ENCODE results near the gene SKIL.
A peak's percentile ranks its signal among the peaks of the same experiment; 100 is the strongest.

SKIL gene

DNA sequence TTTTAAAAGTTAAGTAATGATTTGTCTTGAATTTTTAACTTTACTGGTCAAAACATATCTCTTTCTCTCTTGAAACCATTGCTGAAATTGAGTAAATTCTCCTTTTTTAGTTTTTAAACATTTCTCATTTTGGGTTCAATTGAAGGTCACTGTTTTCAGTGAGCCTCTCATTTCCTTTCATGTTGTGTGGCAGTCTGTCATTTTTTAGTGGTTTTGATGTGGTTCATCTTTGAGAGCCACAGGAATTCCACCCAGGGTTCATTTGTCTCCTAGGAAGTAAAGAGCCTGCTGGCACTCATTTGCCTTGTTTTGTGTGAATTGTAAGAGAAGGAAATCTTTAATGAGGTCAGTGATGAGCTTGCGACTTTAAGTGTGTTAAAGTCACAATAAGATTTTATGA, 71.5 kb downstream of the SKIL start:
- DNase-seq (ENCODE audit: low read depth, low spot score) = no peak
- no peak overlapping the region for H3K27ac ChIP-seq

DNA sequence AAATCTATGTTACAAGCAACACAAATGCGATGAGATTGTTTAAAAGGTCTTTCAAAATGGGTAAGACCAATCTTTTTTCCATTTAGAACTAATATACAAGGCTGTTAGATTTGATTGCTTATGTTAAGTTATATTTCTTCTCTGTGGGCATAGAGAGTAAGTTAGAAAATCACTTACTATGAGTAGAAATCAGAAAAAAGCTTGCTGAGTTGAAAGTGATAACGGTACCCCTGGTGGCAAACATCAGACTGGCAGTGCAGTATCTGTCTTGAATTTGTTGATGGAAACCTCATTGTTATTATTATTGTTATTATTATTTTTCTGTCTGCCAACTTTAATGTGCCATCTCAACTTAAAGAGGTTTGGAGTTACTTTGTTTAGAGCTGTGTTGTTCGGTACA, 73.5 kb downstream of the SKIL start:
- no peak overlapping the region for H3K27ac ChIP-seq
- no peak for DNase-seq (ENCODE audit: low read depth, low spot score)

GRCh38 chr3:170432416-170432815, 74.9 kb downstream of the SKIL start:
- no peak overlapping the region for H3K27ac ChIP-seq
- no peak for DNase-seq (ENCODE audit: low read depth, low spot score)

- DNase-seq (ENCODE audit: low read depth, low spot score) = no peak
These were observed 79.2 kb downstream of the SKIL start for GRCh38 chr3:170436697-170437096.

DNA sequence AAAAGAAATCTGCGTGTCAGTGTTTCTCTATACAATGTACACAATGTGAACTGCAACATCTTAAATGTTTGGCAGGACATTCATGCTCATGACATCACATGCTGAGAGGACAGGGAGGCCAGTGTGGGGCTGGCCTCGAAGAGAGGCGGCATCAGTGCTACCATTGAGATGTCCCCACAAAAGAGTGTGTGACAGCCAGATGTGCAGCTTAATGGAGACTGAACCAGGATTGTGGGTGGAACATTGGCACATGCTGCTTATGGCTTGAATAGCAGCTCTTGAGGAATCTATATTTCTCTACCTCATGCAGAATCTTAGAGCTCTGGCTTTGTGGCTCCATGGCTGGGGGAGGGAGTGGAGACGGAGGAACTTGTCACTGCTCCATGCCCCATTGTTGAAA, 79.7 kb downstream of the SKIL start:
- DNase-seq (ENCODE audit: low read depth, low spot score) = no peak
- H3K27ac ChIP-seq = no peak overlapping the region

More at GRCh38 chr3:170436697-170437096, 79.2 kb downstream of the SKIL start:
- H3K27ac ChIP-seq = no peak overlapping the region

GRCh38 chr3:170437696-170438407, 80.3 kb downstream of the SKIL start:
- DNase-seq (ENCODE audit: low read depth, low spot score) = no peak
- H3K27ac ChIP-seq = no peak overlapping the region

DNA sequence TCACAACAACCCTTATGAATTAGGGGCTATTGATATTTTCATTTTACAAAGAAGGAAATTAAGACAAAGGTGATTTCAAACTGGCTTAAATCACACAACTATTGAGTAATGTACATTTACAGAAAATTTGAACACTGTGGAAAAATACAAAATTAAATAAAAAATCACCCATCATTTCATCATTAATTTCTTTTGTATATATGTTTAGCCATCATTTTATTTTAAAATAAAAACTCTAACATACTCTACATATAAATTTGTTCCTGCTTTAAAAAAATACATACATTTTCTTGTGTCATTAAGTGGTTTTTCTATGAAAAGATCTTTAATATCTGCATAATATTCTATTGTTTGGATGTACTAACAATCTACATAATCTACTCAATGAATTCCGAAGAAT, 81.3 kb downstream of the SKIL start:
- H3K27ac ChIP-seq = no peak overlapping the region

GRCh38 chr3:170440344-170440743, 82.8 kb downstream of the SKIL start:
- peak; percentile 2 for DNase-seq (ENCODE audit: low read depth, low spot score)
- no peak overlapping the region for H3K27ac ChIP-seq

More for the DNA sequence above, 81.3 kb downstream of the SKIL start:
- no peak for DNase-seq (ENCODE audit: low read depth, low spot score)

DNA sequence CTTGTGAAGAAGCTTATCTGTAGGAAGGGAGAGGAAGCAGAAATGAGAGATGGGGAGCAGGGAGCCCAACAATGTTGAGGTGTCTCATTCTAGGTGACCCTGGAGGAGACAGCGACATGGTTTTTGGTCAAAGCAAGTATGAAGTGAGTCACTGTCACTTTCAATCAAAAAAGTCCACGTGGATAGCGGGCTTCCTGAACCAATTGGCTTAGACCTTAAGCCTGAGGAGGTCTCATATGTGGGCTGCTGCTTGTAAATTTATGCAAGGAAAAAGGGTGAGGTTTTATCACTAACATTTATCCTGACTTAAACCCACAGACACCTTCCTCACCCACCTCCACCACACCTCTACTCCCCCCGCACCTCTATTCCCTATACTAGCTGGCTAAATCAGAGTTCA, 83.9 kb downstream of the SKIL start:
- no peak for DNase-seq (ENCODE audit: low read depth, low spot score)
- H3K27ac ChIP-seq = no peak overlapping the region

GRCh38 chr3:170442947-170443346, 85.4 kb downstream of the SKIL start:
- no peak for DNase-seq (ENCODE audit: low read depth, low spot score)

DNA sequence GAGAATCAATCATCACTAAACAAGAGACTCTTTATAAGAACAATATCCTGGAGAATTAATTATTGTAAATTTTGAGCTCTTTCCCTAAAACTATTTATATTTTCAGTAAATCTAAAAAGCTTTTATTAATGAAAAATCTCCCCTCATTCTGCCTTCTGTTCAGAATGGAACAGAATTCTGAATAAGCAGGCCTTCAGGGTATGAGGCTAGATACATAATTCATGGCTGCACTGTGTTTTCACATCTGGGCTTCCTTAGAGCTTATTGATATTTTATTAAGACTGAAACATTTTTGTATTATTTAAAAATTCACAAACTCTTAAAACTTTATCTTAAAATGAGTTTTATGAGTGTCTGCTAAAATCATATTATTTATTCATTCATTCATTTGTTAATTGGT, 85.9 kb downstream of the SKIL start:
- no peak for DNase-seq (ENCODE audit: low read depth, low spot score)

More at GRCh38 chr3:170442947-170443346, 85.4 kb downstream of the SKIL start:
- no peak overlapping the region for H3K27ac ChIP-seq

More for the DNA sequence above, 85.9 kb downstream of the SKIL start:
- H3K27ac ChIP-seq = no peak overlapping the region

Measured in epithelial cell of prostate (primary cell).